Neural progenitor cell (in vitro differentiated cells): Measurements from ENCODE around the gene PHACTR2.

Experiments
- CTCF ChIP-seq: fragments of 200-600 bp; sonication (generic); IDR thresholded peaks from 2 replicates; pipeline ENCODE4 v1.5.1; 2017; ENCODE audit warnings: antibody characterized with exemption, mild to moderate bottlenecking
- EZH2 ChIP-seq: fragments of 200-600 bp; sonication (generic); IDR thresholded peaks from 2 replicates; pipeline ENCODE4 v1.6.1; 2017; ENCODE audit warnings: antibody characterized with exemption, mild to moderate bottlenecking, moderate library complexity
- EZH2phosphoT487 ChIP-seq: fragments of 200-600 bp; sonication (generic); IDR thresholded peaks from 2 replicates; pipeline ENCODE4 v1.6.1; 2017; ENCODE audit warnings: antibody characterized with exemption

GRCh38 chr6:143766185-143766553 is 88.4 kb downstream of the PHACTR2 start:
- no peak for TF ChIP-seq CTCF
- TF ChIP-seq EZH2: no peak
- TF ChIP-seq EZH2phosphoT487: no peak
